PC-3 (cell line): ENCODE data around the gene TAOK3. TPM values are rescaled to one million over a fixed set of nuclear protein-coding genes. Genes with fewer than 3 reads are reported as not detected.

Source experiments
- ATAC-seq: fragments of 200-7000 bp; cut with Tn5 transposase; 2 replicates; pipeline ENCODE4 v1.9.1; 2020; ENCODE audit warnings: mild to moderate bottlenecking, moderate library complexity
- BruUV-seq: library from RNA; stranded (reverse); fragments of 400-500 nt; replicated peaks from 2 replicates; lab custom pipeline; 2021; lab: Mats Ljungman, UMichigan
- CTCF ChIA-PET: fragments of 300-600 bp; sonication (Branson Sonifier 250); formaldehyde crosslinking; loops from one replicate; lab custom pipeline; 2022; ENCODE audit warnings: antibody characterized with exemption; lab: Charles Lee
- POLR2A ChIA-PET: fragments of 300-600 bp; sonication (Branson Sonifier 250); formaldehyde crosslinking; loops from one replicate; lab custom pipeline; 2022; ENCODE audit warnings: antibody characterized with exemption; ENCODE audit not compliant: unreplicated experiment; lab: Charles Lee
- DNase-seq: peaks from one replicate; pipeline ENCODE4 v3.0.0-alpha.2; 2015
- H2AFZ ChIP-seq: fragments of 300-600 bp; sonication (generic); 2 replicates; pipeline ENCODE4 v1.6.0; 2016; ENCODE audit warnings: antibody characterized with exemption, low read length
- H3F3A ChIP-seq: fragments of 300-600 bp; sonication (generic); one replicate; pipeline ENCODE4 v1.6.0; 2017; ENCODE audit warnings: antibody characterized with exemption, low read length, control low read depth, mild to moderate bottlenecking; ENCODE audit not compliant: unreplicated experiment
- H3K27ac ChIP-seq: fragments of 300-600 bp; sonication (generic); 2 replicates; pipeline ENCODE4 v1.5.1; 2016; ENCODE audit warnings: mild to moderate bottlenecking, low read length
- H3K27me3 ChIP-seq: fragments of 300-600 bp; sonication (generic); 2 replicates; pipeline ENCODE4 v1.6.1; 2016; ENCODE audit warnings: low read length, mixed read lengths
- H3K36me3 ChIP-seq: fragments of 300-600 bp; sonication (generic); 2 replicates; pipeline ENCODE4 v1.6.1; 2016; ENCODE audit warnings: low read depth, mixed run types, low read length, mixed read lengths
- H3K4me1 ChIP-seq: fragments of 300-600 bp; sonication (generic); 2 replicates; pipeline ENCODE4 v1.5.1; 2016; ENCODE audit warnings: low read length; ENCODE audit not compliant: insufficient read depth
- H3K4me2 ChIP-seq: fragments of 300-600 bp; sonication (generic); 2 replicates; pipeline ENCODE4 v1.6.0; 2016; ENCODE audit warnings: low read length
- H3K4me3 ChIP-seq: fragments of 300-600 bp; sonication (generic); 2 replicates; pipeline ENCODE4 v1.5.1; 2016; ENCODE audit warnings: mild to moderate bottlenecking, low read length, mixed read lengths
- H3K79me2 ChIP-seq: fragments of 300-600 bp; sonication (generic); 2 replicates; pipeline ENCODE4 v1.6.1; 2017; ENCODE audit warnings: low read length, mixed read lengths
- H3K9ac ChIP-seq: fragments of 300-600 bp; sonication (generic); 2 replicates; pipeline ENCODE4 v1.6.0; 2016; ENCODE audit warnings: mild to moderate bottlenecking, low read length
- H3K9me2 ChIP-seq: fragments of 300-600 bp; sonication (generic); replicated peaks from 2 replicates; pipeline ENCODE4 v1.6.1; 2016; ENCODE audit warnings: mixed run types, low read length, mixed read lengths
- H3K9me3 ChIP-seq: fragments of 300-600 bp; sonication (generic); 2 replicates; pipeline ENCODE4 v1.6.1; 2016; ENCODE audit warnings: low read length, mixed read lengths
- H4K20me1 ChIP-seq: fragments of 300-600 bp; sonication (generic); 2 replicates; pipeline ENCODE4 v1.6.1; 2016; ENCODE audit warnings: low read length, mixed read lengths
- CTCF ChIP-seq: fragments of 300-600 bp; sonication (generic); conservative IDR thresholded peaks from 2 replicates; pipeline ENCODE4 v1.5.1; 2017; ENCODE audit warnings: antibody characterized with exemption, low read depth, mild to moderate bottlenecking, low read length
- EZH2 ChIP-seq: fragments of 300-600 bp; sonication (generic); IDR thresholded peaks from one replicate; pipeline ENCODE4 v1.6.1; 2017; ENCODE audit warnings: antibody characterized with exemption, mild to moderate bottlenecking, low read length; ENCODE audit not compliant: unreplicated experiment
- EZH2phosphoT487 ChIP-seq: fragments of 300-600 bp; sonication (generic); IDR thresholded peaks from 2 replicates; pipeline ENCODE4 v1.6.1; 2018; ENCODE audit warnings: mild to moderate bottlenecking, antibody characterized with exemption, low read length, borderline replicate concordance
- intact Hi-C: fragments of 100-400 bp; cut with micrococcal nuclease; formaldehyde crosslinking; loops from 2 replicates; pipeline ENCODE4 v1.9.0; 2023
- total RNA-seq: library from RNA; depleted of rRNA; stranded (reverse); fragments of >200 nt; gene quantifications from 2 replicates; pipeline ENCODE4 v1.2.3, GENCODE V29; 2014

TAOK3 gene
- total RNA-seq, 1 experiment from 2014 or later: 27.9 TPM

- Histone ChIP-seq H3K27ac (no peak overlapping the region), H3K4me2 (no peak overlapping the region), H3K36me3 (peaks cover 34% of the 10 kb centered on the region), H3K9me2 (no peaks in the 10 kb centered on the region), H3F3A (no peaks in the 10 kb centered on the region), H2AFZ (no peak overlapping the region), H3K79me2 (no peaks in the 10 kb centered on the region), H3K4me1 (no peaks in the 10 kb centered on the region), H3K4me3 (no peak overlapping the region), H3K27me3 (no peaks in the 10 kb centered on the region), H3K9ac (no peak overlapping the region), H4K20me1 (no peaks in the 10 kb centered on the region), H3K9me3 (no peaks in the 10 kb centered on the region)
- ChIA-PET POLR2A (no interaction called here), CTCF (no interaction called here)
- DNase-seq (no peak), ATAC-seq (no peak)
- intact Hi-C loops: no loop called here
- TF ChIP-seq EZH2 (no peak), EZH2phosphoT487 (no peak), CTCF (no peak)
- BruUV-seq: TSS peak; percentile 87
Observed at GRCh38 chr12:118145113-118145797, 227.5 kb downstream of the TAOK3 start.

- DNase-seq (no peak), ATAC-seq (no peak)
- Histone ChIP-seq H3K9me2 (no peaks in the 10 kb centered on the region), H3F3A (no peaks in the 10 kb centered on the region), H3K4me1 (no peaks in the 10 kb centered on the region), H3K27me3 (no peaks in the 10 kb centered on the region), H3K9ac (no peak overlapping the region), H3K4me3 (no peak overlapping the region), H3K79me2 (no peaks in the 10 kb centered on the region), H4K20me1 (0 out of 2 replicates have a peak, but pooled peaks cover 5% of the 10 kb centered on the region), H3K9me3 (no peaks in the 10 kb centered on the region), H2AFZ (no peak overlapping the region), H3K27ac (no peak overlapping the region), H3K4me2 (no peak overlapping the region), H3K36me3 (peaks cover 41% of the 10 kb centered on the region)
- POLR2A ChIA-PET: no interaction called here
- intact Hi-C loops: no loop called here
- no TSS peak for BruUV-seq
- CTCF ChIA-PET: no interaction called here
- TF ChIP-seq EZH2phosphoT487: no peak
- no peak for TF ChIP-seq CTCF
- TF ChIP-seq EZH2: no peak
Observed at GRCh38 chr12:118144499-118144898, 228.2 kb downstream of the TAOK3 start.

GRCh38 chr12:118140825-118141224 lies 231.9 kb downstream of the TAOK3 start:
- no peak for ATAC-seq
- CTCF ChIA-PET: no interaction called here
- BruUV-seq: no TSS peak

More at GRCh38 chr12:118140825-118141224, 231.9 kb downstream of the TAOK3 start:
- no peak overlapping the region for H3K4me2 ChIP-seq
- intact Hi-C loops: no loop called here
- no peak overlapping the region for H3K4me3 ChIP-seq
- H2AFZ ChIP-seq: no peak overlapping the region
- H4K20me1 ChIP-seq: peaks cover 14% of the 10 kb centered on the region; the same call in 1 of the 2 replicates
- no peaks in the 10 kb centered on the region for H3K9me3 ChIP-seq
- peaks cover 29% of the 10 kb centered on the region for H3K79me2 ChIP-seq
- H3K27ac ChIP-seq: no peak overlapping the region
- H3K36me3 ChIP-seq: peaks cover 42% of the 10 kb centered on the region
- TF ChIP-seq EZH2: no peak
- no peak for TF ChIP-seq CTCF
- TF ChIP-seq EZH2phosphoT487: no peak
- H3K27me3 ChIP-seq: no peaks in the 10 kb centered on the region
- H3K9me2 ChIP-seq: no peaks in the 10 kb centered on the region
- no peaks in the 10 kb centered on the region for H3F3A ChIP-seq
- no peak for DNase-seq
- H3K9ac ChIP-seq: no peak overlapping the region
- POLR2A ChIA-PET: no interaction called here
- peaks cover 13% of the 10 kb centered on the region for H3K4me1 ChIP-seq
